HG03442 (cell line): ENCODE results near the gene HLF.

Experiments
- ATAC-seq: cut with Tn5 transposase; IDR thresholded peaks from one replicate; pipeline ENCODE4 v1.9.1; 2021; ENCODE audit warnings: mild to moderate bottlenecking, moderate library complexity; ENCODE audit not compliant: unreplicated experiment

Gene HLF

GRCh38 chr17:55348749-55349354, 84.1 kb downstream of the HLF start:
- ATAC-seq: peak; percentile 66

- no peak for ATAC-seq
Measured at GRCh38 chr17:55350825-55351205, 86.1 kb downstream of the HLF start.

DNA sequence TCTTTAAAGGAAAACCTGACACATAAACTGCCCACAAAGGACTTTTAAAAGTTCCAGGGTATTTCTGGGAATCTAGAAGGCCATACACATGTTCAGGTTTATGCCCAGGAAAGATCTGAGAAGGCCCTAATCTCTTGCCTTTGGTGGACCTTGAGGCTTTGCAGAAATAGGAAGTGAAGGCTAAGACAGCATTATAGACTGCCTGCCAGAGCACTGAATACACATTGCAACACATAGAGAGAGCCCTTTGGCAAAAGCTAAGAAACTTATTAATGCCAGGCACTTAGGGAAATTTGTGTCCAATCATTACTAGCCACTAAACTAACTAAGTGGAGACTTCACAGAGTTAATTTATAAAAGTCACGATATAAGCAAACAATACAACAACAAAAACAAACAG, 86.5 kb downstream of the HLF start:
- no peak for ATAC-seq

GRCh38 chr17:55354010-55354409, 89.2 kb downstream of the HLF start:
- no peak for ATAC-seq

- no peak for ATAC-seq
Measured at GRCh38 chr17:55354941-55355340, 90.2 kb downstream of the HLF start.

DNA sequence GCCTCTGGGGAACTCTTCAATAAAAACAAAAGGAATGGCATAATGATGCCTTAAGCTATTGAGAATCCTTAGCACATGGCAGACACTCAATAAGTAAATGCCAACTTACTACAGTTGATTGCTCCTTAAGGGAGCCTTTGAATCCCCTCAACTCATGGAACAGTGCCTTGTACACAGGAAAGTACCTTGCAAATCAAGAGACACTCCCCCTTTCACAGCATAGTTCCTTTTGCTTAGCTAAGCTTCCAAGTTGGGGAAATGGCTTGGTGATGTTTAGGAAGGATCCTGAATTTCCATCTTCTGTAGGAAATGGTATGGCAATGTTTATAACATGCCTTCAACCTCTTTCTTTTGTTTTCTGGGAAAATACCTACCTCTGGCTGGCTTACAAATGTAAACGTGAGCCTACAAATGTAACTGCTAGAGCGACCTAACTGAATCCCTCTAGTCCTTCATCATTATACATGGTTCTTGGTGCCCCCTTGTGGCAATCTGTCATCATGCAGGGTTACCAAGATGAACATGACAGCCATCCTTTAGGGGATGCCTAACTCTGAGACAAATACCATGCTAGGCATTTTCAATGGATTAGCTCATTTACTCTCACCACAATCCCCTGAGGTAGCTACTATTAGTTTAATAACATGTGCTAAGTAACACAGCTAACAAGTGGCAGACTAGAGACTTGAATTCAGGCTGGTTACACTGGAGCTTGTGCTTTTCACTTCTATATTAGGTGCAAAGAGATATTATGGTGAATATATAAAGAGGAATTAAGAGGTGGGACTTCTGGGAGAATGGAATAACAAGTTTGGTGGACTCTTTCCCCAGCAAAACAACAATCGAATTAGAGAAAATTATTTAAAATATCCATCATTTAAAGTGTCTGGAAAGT, 91.9 kb downstream of the HLF start:
- peak; percentile 99 for ATAC-seq

DNA sequence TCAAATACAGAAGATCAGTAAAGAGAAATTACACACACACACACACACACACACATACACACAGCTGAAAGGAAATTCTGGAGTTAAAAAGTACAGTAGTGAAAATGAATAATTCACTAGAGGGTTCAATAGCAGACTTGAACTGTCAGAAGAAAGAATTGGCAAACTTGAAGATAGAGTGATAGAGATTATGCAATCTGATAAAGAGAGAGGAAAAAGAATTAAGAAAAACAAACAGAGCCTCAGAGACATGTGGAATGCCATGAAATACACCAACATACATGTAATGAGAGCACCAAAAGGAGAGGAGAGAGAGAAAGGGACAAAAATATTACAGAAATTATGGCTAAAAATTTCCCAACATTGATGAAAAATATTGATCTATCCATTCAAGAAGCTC, 96.2 kb downstream of the HLF start:
- no peak for ATAC-seq

- ATAC-seq: no peak
Measured at GRCh38 chr17:55363033-55363432, 98.3 kb downstream of the HLF start.

GRCh38 chr17:55366020-55366481, 101.3 kb downstream of the HLF start:
- ATAC-seq: no peak

DNA sequence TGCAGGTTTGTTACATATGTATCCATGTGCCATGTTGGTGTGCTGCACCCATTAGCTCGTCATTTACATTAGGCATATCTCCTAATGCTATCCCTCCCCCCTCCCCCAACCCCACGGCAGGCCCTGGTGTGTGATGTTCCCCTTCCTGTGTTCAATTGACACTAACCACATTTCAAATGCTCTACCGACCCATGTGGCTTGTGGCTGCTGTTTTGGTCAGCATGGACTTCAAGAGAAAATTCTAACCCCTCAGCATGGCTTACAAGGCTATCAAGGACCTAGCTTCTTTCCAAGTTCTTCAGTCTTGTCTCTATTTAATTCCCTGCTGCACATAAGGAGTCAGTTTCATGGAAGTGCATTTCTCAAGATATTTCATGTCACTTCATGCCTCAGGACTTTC, 103.9 kb downstream of the HLF start:
- ATAC-seq: no peak
